Left colon (tissue), 2 donors: ENCODE measurements around the gene NRTN. TPM values are rescaled to one million over a fixed set of nuclear protein-coding genes. Genes with fewer than 3 reads are reported as not detected.
"Not testable (repeated sequence)": the region's sequence is repeated elsewhere in the genome, so short reads cannot be mapped to it uniquely, and the experiment has no call there.

Experiments used
- ATAC-seq: fragments of 200-7000 bp; cut with Tn5 transposase; one replicate; pipeline ENCODE4 v1.9.1; 2020; ENCODE audit warnings: mild to moderate bottlenecking, moderate library complexity
- DNase-seq, 2 donors: peaks; one replicate each; pipeline ENCODE4 v3.0.0-alpha.2; 2020
- intact Hi-C, 2 donors: fragments of 100-400 bp; cut with DNase I in 1 of 2; cut with micrococcal nuclease in 1 of 2; formaldehyde crosslinking; loops; one replicate each; pipeline versions ENCODE4 v1.11.2 to v1.14.0; 2022; cut with DNase I, micrococcal nuclease
- long read RNA-seq: library from polyadenylated mRNA; unstranded; transcript quantifications from one replicate; pipeline ENCODE4 v2.0.0, GENCODE V29; 2021
- total RNA-seq, 2 donors: library from RNA; stranded (reverse); fragmentation: NEBNext Ultra II Directional; extraction: Animal tissue kit (Norgen Biotek cat#: 25700); gene quantifications; one replicate each; pipeline ENCODE4 v1.2.1, GENCODE V29; 2021
- donor health status: DM: no; HTN: no; CAD: no.
- donor health status: DM: yes; HTN: yes; CAD: no.

The NRTN gene
- total RNA-seq, result 1 to 10 TPM; 1.2 to 1.7 TPM
- long read RNA-seq, partial matches to known transcripts, result 0 of 3 reads
- long read RNA-seq, other reads (novel, unspliced or antisense), result 1 of 3 reads

GRCh38 chr19:5804516-5805461 is at the start of gene NRTN:
Gene NRTN, plus strand, starts transcription at chr19:5805067. Its CDS starts 19,099 bp downstream, at chr19:5824166.
- ATAC-seq (peak; percentile 59), DNase-seq (peak in 1 of 2 donors; percentile 59)
- intact Hi-C loops, result loop anchor here (5.0 kb wide), 2 partner anchors 88 to 93 kb away; no protein-coding TSS in a partner anchor

- ATAC-seq (no peak), DNase-seq (no peak)
- intact Hi-C loops, result no loop called here
Observed at GRCh38 chr19:5762608-5763217, 42.2 kb upstream of the NRTN start.

- intact Hi-C loops, result no loop called here
- no peak for ATAC-seq
- DNase-seq, result no peak
Observed at GRCh38 chr19:5765220-5765619, 39.6 kb upstream of the NRTN start.

- DNase-seq (no peak), ATAC-seq (no peak)
- intact Hi-C loops, result no loop called here
Observed at GRCh38 chr19:5767949-5768348, 36.9 kb upstream of the NRTN start.

- no peak for ATAC-seq
- no peak for DNase-seq
- intact Hi-C loops, result no loop called here
Observed at GRCh38 chr19:5772416-5772815, 32.5 kb upstream of the NRTN start.

- intact Hi-C loops, result no loop called here
- ATAC-seq (no peak), DNase-seq (no peak)
Observed at GRCh38 chr19:5773276-5773675, 31.6 kb upstream of the NRTN start.

- ATAC-seq, result no peak
- intact Hi-C loops, result no loop called here
- no peak for DNase-seq
Observed at GRCh38 chr19:5774921-5775320, 29.9 kb upstream of the NRTN start.

- intact Hi-C loops, result no loop called here
- ATAC-seq, result no peak
- DNase-seq, result no peak
Observed at GRCh38 chr19:5775668-5776309, 29.1 kb upstream of the NRTN start.

GRCh38 chr19:5778402-5778801 is 26.5 kb upstream of the NRTN start:
- ATAC-seq, result no peak
- intact Hi-C loops, result no loop called here
- DNase-seq, result no peak

GRCh38 chr19:5780916-5781315 is 24.0 kb upstream of the NRTN start:
- intact Hi-C loops, DNase-seq, ATAC-seq: not testable (repeated sequence)

- peak; percentile 6 for ATAC-seq
- intact Hi-C loops, result no loop called here
- DNase-seq, result no peak
Observed at GRCh38 chr19:5782322-5782721, 22.5 kb upstream of the NRTN start.

- no peak for DNase-seq
- ATAC-seq, result peak; percentile 9
Observed at GRCh38 chr19:5782945-5783919, 21.6 kb upstream of the NRTN start.

GRCh38 chr19:5784581-5785147 is 20.2 kb upstream of the NRTN start, which contains the start of gene PRR22:
Gene PRR22, minus strand, starts transcription at chr19:5784746. Its CDS starts 86 bp downstream, at chr19:5784660.
- ATAC-seq (no peak), DNase-seq (no peak)
- intact Hi-C loops, result no loop called here

More at GRCh38 chr19:5782945-5783919, 21.6 kb upstream of the NRTN start:
- intact Hi-C loops, result no loop called here

- intact Hi-C loops, result no loop called here
- ATAC-seq (no peak), DNase-seq (no peak)
Observed at GRCh38 chr19:5785423-5785822, 19.4 kb upstream of the NRTN start.

GRCh38 chr19:5786593-5787408 is 18.1 kb upstream of the NRTN start:
- intact Hi-C loops, result no loop called here
- no peak for DNase-seq

GRCh38 chr19:5787409-5788182 is 17.3 kb upstream of the NRTN start:
- DNase-seq, result no peak
- intact Hi-C loops, result no loop called here
- no peak for ATAC-seq

More at GRCh38 chr19:5786593-5787408, 18.1 kb upstream of the NRTN start:
- ATAC-seq, result no peak
